ENCODE results near the gene SMAD2.

- no peak for TF ChIP-seq JUND (IDR thresholded peaks at IDR 0.05; ENCODE audit: low read length)
- no peak for TF ChIP-seq SIX5 (IDR thresholded peaks at IDR 0.05; ENCODE audit: low read depth, low read length)
Observed at GRCh38 chr18:47915229-47915628, 15.2 kb downstream of the SMAD2 start.
